DMS79 (cell line): Measurements from ENCODE around the gene METRNL.
"Not testable (repeated sequence)": the region's sequence is repeated elsewhere in the genome, so short reads cannot be mapped to it uniquely, and the experiment has no call there.

Experiments
- DNase-seq: peaks from one replicate; lab custom pipeline; 2025; lab: John Stamatoyannopoulos, UW

Gene METRNL

DNA sequence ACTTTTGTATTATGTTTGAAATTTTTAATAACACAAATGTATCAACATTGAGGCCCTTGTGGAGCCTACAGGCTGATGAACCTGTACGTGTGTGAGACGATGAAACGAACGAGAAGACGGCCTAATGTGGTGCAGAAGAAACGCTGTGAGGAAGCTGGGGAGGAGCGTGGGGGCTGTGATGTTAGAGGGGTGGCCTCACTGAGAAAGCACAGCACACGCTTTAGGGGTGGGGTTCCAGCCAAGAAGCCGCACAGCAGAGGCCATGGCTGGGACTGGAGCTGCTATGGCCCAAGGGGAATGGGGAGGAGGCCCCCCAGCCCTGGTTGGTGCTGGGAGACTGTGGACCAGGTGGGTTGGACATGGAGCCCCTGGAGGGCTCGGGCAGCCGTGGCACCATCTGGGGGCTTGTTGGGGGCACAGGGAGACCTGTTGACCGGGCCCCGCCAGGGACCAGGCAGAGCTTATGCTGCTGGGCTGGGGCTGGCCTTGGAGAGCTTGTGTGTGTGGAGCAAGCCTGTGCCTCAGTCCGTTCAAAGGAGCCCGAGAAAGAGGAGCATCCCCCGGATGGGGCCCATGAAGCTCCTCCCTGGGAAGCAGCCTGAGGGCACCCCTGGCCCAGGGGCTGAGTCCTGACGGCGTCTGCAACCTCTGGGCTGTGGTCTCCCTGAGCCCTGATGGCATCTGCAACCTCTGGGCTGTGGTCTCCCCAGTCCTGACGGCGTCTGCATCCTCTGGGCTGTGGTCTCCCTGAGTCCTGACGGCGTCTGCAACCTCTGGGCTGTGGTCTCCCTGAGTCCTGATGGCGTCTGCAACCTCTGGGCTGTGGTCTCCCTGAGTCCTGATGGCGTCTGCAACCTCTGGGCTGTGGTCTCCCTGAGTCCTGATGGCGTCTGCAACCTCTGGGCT lies 44.7 kb downstream of the METRNL start:
- DNase-seq: no peak

DNA sequence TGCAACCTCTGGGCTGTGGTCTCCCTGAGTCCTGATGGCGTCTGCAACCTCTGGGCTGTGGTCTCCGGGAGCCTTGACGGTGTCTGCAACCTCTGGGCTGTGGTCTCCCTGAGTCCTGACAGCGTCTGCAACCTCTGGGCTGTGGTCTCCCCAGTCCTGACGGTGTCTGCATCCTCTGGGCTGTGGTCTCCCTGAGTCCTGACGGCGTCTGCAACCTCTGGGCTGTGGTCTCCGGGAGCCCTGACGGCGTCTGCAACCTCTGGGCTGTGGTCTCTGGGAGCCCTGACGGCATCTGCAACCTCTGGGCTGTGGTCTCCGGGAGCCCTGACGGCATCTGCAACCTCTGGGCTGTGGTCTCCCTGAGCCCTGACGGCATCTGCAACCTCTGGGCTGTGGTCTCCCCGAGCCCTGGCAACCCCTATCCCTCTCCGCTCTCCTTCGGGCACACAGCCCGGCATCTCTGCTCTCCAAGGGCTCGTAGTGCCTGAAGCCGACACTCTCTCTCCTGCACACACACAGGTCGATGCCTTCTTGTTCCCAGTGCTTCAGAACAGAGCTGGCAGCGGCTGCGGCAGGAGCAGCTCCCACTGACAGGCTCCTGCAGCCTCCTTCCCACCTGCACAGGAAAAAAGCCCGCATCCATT lies 45.6 kb downstream of the METRNL start:
- no peak for DNase-seq

DNA sequence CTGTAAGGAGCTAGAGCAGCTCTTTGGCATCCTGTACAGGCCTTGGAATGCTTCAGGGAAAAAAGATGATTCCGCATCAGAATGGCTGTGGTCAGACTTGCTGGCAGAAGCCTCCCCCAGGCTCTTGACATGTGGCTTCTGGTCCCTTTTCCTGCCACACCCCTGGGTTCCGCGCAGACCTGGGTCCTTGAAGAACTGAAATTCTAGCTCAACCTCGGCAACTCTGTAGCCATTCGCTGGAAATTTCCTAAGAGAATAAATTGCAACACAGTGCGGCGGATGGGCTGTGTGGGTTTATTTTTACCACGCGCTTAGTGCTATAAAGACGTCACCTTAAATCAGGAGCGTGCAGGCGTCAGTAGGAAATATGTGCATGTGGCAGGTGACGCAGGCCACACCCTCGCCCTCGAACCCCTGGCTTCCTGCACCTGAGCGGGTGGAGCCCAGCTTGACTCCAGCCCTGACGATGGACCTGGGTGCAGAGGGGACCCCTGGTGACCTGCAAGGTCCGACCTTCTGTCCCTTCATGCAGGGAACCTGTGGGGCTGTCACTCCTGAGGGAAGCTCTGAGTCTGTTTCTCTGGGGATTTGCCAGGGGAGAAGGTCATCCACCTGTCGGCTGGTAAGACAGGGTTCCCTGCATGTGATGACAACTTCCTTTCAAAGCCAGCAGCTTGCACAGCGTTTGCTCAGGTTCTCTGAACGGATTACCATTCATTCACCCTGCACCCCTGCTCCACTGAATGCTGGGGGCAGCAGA lies 46.3 kb downstream of the METRNL start:
- no peak for DNase-seq

DNA sequence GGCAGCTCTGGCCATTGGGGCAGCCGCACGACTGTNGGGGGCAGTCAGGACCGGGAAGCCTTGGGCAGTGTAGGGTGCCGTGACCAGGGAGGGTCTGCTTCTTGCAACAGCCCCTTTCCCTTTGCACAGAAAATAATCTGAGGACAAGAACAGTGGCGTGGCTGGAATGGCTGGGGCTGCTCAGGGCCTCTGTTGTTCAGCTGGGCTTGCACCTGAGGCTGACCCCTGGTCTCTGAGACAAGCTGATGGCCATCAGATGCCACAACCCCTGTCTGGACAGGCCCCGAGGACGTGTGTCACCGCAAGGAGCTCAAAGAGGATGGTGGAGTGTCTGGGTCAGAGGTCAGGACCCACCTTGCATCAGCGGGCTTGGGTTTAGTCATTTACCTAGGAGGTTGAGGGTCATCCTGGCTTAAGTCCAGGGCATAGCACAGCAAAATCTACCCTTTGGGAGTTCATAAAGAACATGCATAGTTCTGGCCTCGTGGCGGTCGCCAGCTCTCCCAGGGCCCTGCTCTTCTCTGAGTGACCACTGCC lies 46.9 kb downstream of the METRNL start:
- no peak for DNase-seq

DNA sequence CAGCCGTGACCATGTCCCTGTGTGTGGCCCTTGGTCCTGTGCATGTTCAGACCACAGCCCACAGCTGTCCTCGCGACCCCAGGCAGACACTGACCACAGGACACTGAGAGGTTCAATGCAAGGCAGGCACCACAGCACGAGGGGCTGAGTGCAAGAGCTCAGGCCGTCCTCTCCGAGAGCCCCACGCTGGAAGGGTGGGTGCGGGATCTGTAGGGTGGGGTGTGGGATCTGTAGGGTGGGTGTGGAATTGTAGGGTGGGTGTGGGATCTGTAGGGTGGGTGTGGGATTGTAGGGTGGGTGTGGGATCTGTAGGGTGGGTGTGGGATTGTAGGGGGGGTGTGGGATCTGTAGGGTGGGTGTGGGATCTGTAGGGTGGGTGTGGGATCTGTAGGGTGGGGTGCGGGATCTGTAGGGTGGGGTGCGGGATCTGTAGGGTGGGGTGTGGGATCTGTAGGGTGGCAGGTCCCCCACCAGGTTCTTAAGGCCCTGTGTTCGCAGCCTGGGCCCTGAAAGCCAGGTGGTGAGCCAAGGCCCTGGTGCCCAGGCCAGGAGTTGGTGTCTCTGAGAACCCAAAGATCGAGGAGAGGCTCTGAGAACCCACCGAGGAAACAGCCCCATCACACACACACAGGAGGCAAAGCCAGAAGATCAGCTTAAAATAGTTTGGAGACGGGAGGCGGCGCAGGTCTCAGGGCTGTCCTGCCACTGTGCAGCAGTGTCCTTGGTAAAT lies 48.2 kb downstream of the METRNL start:
- DNase-seq: no peak

DNA sequence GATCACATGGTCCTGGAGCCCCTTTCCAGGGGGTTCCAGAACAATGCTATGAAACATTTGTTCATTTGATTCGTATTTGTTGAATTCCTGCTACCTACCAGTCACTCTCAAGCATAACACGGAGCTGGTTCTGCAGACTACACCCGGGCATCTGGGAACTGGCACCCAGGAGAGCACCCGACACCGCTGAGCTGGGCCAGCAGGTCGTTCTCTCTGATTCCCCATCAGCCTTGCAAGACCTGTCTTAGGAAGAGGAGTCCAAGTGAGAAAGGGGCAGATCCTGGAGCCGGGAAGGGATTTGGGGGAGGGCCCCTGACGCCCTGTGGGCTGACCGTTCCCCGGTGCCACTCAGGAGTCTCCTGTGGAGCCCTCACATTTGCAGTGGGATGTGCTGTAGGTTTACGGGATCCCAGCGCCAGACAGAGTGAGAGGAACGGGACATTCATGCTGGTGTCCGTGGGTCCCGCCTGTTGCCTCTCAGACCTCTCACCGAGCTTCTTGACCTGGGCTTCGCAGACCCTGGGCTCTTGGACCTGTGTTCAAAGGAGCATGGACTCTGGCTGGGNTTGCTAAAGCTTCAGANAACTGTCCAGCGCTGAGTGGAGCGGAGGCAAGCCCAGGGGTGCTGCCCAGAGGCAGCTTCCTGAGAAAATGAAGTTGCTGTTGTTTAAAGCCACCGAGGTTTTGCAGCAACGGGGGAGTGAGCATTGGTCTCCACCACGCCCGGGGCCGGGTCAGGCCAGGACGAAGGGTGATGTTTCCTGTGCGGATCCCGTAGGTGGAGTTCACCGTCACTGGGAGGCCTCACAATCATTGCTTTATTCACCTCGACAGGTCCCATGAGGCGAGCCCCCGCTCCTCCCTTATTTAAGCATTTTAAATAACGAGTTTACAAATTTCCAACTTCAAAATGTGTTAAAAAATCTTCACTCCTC lies 49.2 kb downstream of the METRNL start:
- no peak for DNase-seq

DNA sequence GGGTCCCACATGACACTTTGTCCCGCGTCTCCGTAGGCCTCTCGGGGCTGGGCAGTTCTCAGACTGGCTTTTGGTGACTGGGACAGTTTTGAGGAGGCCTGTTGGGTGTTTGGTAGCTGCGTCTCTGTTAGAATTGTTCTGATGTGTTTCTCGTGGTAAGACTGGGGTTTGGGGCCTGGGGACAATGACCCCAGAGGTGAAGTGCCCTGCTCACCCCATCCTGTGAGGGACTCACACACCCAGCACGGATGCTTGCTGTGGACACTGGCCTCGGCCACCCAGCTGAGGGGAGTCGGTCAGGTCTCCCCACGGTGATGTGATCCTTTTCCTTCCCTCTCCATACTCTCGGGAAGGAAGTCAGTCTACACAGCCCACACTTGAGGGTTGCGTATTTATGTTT lies 50.3 kb downstream of the METRNL start:
- DNase-seq: no peak

DNA sequence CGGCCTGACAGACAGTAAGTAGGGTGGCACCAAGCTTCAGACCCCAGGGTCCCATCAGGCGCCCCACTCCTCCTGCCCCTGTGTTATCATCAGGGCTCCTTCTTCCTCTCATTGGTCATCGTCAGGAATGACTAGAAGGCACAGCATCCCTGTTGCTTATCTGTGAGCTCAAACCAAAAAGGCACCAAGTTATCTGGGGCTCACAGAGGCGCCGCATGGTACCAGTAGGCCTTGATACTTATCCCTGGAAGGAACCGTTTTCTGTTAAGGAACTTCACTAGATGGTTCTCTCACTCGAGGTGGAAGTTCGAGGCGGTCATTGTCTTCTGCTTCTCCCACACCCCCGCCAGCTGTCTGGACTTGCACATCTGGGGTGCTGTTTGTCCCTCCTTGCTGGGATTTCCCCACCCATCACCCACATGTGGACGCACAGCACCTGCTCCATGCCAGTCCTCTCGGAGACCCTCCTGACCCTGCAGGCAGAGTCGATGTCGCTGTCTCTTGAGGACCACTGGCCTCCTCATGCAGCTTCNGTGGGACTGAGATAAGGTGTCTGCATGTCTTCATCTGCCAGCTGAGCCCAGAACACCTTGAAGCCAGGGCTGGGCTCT lies 52.1 kb downstream of the METRNL start:
- no peak for DNase-seq

DNA sequence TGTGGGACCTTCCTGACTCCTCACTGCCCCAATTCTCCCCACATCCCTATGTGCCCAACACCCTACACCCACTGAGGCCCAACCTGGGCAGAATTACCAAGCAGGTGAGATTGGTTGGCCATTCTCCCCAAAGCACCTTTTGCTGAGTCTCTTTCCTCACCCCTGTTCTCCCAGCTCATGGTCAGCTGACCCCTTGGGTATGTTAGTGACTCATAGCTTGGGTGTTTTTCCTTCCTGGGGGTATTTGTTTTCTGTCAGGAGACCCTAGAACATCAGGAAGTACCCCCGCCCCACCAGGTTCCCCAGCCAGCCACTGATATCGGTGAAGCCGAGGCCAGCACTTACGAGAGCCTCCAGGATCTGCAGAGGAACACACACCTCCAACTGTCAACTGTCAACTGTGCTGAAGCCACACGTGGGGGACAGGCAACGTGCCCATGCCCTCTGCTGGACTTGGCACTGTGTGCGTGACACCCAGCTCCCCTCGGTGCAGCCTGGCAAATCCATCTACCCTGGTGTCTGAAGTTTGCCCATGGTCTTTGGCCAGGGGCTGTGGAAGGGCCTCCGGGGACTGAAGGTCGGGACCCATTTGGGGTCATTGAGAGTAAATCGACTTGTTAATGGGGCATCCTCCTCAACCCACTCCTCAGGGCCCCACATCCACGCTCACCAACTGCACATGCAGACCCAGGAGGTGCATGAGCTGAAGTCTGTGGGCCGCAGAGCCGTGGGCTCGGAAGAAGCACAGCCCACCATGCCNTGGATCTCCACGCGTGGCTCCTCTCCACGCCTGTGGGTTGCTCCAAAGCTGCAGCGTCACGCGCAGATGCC lies 53.1 kb downstream of the METRNL start:
- DNase-seq: no peak

DNA sequence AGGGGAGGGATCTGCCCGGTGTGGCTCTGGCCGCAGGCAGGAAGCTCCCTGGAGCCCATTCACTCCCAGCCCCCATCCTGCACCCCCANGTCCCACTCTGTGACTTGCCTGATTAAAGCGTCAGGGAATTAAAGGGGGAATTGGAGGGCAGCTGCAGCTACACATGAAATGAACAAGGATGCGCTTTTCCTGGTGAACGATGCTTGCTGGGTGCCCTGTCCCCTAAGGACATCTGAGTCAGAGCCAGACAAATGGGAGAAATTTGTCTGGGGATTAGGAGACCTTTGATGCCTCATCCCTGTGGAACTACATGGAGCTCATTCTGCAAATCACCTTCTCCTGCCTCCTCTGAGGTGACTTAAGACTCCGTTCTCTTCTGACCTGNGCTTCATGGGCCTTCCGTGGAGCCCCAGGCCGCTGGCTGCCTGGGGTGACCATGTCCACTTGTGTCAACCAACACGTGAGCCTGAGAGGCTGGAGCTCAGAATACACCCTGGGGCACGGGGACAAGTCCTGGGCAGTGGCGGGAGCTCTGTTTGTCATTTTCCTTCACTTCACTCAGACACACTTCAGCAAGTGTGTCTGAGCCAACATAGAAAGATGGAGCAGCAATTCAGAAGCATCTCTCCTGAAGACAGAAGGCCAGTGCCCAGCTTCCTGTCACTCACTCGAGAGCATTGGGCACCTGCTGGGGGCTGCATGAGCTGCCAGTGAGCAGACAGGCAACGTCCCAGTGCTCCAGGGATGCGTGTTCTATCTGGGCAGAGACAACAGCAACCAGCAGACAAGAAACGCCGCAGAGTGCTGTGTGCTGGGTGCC lies 54.1 kb downstream of the METRNL start:
- DNase-seq: no peak

DNA sequence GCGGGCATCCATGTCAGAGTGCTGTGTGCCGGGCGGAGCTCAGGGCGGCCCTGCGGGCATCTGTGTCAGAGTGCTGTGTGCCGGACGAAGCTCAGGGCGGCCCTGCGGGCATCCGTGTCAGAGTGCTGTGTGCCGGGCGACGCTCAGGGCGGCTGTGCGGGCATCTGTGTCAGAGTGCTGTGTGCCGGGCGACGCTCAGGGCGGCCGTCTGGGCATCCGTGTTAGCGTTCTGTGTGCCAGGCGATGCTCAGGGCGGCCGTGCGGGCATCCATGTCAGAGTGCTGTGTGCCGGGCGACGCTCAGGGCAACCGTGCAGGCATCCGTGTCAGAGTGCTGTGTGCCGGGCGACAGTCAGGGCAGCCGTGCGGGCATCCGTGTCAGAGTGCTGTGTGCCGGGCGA lies 55.0 kb downstream of the METRNL start:
- not testable (repeated sequence) for DNase-seq

DNA sequence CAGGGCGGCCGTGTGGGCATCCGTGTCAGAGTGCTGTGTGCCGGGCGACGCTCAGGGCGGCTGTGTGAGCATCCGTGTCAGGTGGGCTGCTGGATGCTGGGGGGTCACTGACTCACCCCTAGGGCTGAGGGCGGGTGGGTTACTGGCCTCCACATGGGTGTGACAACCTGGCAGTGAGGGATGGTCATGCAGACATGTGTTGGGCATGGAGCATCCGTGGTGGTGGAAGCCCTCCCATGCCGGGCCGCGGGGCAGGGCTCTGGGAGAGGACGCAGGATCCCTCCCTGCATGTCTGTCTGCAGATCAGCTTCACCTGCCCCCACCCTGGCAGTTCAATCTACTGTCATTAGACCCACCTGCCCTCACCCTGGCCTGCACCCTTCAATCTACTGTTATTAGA lies 56.3 kb downstream of the METRNL start:
- DNase-seq: no peak

DNA sequence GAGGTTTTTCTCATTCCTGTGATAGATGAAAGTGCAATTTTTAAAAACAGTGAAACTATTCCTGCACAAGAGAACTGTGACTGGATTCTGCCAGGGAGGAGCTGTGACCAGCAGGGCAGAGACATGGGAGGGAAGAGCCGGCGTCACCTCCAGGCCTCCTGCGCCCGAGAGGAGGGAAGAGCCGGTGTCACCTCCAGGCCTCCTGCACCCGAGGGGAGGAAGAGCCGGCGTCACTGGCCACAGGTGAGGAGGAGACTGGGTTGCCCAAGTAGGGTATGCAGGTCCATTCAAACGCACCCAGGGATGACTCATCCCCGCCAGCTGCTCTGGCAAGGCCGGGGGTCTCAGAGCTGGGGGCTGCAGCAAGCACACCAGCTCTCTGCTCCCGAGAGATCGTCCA lies 56.7 kb downstream of the METRNL start:
- no peak for DNase-seq

DNA sequence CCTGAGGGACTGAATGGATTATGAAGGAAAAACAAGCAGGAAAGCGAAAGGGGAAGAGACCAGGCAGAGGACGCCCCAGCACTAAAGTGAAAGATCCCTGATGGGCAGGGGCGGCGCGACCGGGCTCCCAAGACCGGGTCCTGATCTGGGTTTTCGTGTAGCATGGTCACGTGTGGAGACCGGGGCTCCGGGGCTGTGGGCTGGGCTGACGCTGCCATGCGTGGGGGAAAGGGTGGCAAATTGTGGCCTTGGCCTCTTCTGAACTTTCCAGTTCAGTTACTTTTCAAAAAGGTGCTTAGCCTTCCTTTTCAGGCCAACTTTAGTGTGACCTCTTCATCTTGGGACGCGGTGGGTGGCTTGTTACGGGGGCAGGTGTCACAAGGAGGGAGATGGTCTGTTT lies 57.5 kb downstream of the METRNL start:
- DNase-seq: peak; percentile 15

DNA sequence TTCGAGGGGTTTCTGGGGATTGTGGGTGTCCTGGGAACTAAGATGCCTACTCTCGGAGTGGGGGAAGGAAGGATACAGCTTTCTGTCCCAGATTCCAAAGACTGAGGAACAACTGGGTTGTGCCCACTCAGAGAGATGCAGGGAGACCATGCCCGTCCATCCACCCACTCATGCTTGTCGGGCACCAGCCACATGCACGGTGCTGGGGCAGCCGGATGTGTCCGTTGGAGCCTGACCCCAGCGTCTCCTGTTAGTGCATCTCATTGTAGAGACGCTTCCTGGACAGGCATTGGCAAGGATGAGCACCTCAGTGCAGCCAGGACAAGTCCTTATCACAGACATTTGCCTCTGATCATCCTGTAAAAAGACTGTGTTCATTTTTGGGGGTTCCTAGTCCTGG lies 58.1 kb downstream of the METRNL start:
- no peak for DNase-seq

DNA sequence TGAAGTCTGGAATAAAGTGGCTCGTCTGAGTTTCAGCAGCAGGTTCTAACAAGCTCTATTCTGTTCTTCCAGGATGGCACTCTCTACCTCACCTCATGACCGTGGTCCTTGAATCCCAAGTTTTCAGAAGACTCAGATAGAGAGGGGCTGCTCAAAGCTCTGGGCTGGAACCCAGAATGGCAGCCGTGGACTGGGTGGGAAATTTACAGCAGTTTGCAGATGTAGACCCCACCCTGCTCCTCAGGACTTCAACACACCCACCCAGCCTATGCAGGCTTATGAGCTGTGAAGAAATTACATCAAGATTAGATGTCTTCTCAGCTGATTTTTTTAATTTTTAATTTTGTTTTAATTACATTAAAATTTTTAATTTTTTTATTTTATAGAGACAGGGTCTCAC lies 59.4 kb downstream of the METRNL start:
- no peak for DNase-seq

DNA sequence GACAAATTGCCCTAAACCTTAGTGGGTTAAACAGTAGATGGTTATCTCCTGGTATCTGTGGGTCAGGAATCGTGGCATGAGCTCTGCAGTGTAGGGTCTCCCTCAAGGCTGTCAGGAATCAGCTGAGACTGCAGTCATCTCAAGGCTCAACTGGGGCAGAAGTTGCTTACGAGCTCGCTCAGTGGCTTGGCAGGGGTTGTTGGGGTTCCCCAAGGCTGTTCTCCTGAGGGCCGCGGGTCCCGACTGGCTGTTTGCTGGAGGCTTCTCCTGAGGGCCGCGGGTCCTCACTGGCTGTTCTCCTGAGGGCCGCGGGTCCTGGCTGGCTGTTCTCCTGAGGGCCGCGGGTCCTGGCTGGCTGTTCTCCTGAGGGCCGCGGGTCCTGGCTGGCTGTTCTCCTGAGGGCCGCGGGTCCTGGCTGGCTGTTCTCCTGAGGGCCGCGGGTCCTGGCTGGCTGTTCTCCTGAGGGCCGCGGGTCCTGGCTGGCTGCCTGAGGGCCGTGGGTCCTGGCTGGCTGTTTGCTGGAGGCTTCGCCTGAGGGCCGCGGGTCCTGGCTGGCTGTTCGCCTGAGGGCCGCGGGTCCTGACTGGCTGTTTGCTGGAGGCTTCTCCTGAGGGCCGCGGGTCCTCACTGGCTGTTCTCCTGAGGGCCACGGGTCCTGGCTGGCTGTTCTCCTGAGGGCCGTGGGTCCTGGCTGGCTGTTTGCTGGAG lies 60.3 kb downstream of the METRNL start:
- DNase-seq: not testable (repeated sequence)

DNA sequence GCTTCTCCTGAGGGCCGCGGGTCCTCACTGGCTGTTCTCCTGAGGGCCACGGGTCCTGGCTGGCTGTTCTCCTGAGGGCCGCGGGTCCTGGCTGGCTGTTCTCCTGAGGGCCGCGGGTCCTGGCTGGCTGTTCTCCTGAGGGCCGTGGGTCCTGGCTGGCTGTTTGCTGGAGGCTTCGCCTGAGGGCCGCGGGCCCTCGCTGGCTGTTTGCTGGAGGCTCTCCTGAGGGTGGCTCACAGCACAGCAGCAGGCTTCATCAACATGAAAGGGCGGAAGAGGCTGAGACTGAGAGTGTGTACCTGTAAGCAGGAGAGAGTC lies 60.8 kb downstream of the METRNL start:
- not testable (repeated sequence) for DNase-seq
